ENCODE results near the gene SFT2D2.

SFT2D2 gene

DNA sequence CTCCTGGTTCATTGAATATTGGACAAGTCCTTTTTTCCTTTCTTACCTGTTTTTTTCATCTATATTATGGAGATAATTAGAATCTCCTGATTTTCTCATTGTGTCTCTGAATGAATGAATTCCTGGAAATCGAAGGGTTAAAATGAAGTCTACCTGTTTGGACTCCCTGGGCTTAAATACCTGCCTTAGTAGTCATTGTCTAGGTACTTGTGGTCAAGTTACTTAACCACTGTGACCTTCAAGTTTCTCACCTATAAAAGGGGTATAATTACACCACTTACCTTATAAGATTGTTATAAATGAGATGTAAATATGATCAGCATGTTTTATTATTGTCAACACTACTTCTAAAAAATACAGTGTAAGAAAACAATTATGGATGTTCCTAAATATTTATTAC, 45.8 kb downstream of the SFT2D2 start:
- DNase-seq: no peak

DNA sequence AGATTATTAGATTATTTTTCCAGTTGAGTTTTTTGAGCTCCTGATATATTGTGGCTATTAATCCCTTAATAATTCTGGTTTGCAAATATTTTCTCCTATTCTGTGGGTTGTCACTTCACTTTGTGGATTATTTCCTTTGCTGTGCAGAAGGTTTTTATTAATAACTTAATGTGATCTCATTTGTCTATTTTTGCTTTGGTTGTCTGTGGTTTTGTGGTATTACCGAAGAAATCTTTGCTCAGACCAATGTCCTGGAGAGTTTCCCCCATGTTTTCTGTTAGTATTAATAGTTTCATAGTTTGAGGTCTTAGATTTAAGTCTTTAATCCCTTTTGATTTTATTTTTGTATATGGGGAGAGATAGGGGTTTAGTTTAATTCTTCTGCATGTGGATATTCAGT, 47.8 kb downstream of the SFT2D2 start:
- DNase-seq: no peak

DNA sequence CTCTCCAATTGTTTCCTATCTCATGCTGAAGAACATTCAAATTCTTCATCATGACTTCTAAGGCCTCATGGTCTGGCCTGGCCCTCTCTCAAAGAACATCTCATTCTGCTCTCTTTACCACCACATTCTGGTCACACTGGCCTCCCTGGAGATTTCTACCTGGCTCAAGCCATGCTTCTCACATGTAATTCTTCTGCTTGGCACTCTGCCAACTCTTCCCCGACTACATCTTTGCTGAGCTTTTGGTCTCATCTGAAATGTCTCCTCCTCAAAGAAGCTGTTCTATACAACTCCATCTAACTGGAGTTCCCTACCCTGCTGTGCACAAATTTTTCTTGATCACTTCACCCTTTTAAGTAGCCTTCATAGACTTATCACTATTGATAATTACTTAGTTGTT, 53.4 kb downstream of the SFT2D2 start:
- DNase-seq: no peak

DNA sequence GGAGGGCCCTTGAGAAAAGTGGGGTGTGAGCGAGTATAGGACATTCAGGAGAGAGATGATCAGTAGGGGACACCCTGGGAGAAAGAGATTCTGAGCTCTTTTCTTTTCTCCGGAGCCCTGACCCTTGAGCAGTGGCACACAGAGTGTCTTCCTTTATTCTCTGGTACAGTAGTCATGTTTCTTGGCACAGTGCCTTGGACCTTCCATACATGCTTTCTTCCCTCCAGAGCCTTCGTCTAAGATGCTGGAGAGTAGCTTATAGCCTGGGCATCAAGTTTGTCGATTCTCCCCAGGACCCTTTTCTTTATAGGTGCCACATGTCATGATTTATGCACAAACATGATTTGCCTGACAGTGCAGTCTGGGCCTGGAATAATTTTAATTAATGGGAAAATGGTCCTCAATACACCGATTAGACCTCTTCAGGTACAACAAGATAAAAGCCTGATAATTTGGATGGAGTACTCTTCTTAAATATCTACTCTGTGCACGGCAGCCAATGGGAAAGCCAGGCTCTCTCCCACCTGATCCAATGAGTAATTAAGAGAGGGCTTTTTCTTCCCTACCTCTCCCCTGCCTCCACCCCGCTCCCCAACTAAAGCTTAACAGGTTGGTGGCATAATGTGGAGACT, 54.6 kb downstream of the SFT2D2 start, which contains the start of gene TBX19:
Gene TBX19 (plus strand): TSS at position 582 of the 632 bp plus-strand sequence. CDS start 214 bp downstream, outside the sequence.
- no peak for DNase-seq

DNA sequence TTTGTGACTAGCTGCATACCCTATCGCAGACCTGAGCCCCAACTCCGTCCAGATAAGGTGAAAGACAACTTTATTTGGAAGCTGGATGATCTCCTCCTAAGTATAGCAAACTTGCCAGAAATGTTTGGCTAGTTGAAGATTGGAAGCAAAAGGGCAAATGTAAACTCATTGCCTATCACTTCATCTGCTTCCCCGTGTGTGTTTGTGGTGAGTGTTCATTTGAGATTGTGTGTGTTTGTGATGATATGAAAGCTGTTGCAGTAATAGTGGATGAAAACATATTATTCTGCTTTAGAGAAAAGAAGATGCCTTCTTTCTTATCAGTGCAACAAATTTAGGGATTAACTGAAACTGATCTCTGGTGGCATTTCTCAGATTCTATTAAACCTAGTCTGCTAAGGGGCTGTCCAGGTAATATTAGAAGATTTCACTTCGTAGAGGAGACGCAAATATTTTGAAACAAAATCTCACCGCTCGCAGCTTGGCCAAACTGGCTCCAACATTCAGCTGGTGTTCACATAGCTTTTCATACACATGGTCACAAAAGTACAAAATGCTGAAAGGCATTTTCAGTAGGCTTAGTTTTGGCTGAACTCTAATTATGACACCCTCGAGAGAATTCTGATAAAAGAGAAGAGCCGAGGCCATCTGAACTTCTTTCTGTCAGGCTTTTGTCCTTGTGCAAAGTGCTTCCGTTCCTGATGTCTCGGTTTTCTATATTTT, 56.0 kb downstream of the SFT2D2 start:
- no peak for DNase-seq

DNA sequence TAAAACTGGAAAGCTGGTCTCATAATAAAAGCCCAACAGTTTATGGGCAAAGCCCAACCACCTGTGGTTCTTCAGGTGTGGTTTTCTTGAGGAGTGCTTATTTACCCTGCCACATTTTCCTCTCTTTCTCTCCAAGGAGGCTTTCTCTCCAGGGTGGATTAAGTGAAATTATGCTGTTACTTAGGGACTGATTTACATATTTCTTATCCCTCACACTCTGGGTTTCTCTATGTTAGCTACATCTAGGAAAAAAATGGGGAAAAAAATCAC, 59.7 kb downstream of the SFT2D2 start:
- DNase-seq: no peak

DNA sequence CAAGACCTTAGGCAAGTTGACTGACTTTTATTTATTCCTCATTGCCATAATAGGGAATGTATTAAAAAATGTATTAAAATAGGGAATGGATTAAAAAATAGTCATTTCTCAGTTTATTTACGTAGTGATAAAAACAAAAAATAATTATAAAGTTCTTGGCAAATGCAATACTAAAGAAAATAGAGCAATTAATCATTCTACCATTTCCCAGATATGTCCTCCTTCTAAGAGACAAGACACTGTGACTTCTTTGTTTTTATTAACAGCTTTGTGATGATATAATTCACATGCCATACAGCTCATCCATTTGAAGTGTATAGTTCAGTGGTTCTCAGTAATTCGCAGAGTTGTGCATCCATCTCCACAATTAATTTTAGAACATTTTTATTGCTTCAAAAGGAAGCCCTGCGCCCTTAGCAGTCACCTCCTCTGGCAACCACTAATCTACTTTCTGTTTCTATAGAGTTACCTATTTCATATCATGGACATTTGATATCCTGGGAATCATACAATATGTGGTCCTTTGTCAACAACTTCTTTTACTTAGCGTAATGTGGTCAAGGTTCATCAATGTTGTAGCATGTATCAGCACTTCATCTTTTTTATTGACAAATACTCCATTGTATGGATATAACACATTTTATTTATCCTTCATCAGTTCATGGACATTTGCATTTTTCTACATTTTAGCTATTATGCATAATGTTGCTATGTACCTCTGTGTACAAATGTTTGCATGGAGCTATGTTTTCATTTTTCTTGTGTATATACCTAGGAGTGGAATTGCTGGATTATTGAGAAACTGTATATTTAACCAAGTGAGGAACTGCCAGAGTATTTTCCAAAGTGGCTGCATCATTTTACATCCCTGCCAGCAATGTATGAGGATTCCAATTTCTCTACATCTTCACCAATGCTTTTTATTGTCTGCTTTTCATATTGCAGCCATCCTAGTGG, 60.4 kb downstream of the SFT2D2 start:
- DNase-seq: no peak

DNA sequence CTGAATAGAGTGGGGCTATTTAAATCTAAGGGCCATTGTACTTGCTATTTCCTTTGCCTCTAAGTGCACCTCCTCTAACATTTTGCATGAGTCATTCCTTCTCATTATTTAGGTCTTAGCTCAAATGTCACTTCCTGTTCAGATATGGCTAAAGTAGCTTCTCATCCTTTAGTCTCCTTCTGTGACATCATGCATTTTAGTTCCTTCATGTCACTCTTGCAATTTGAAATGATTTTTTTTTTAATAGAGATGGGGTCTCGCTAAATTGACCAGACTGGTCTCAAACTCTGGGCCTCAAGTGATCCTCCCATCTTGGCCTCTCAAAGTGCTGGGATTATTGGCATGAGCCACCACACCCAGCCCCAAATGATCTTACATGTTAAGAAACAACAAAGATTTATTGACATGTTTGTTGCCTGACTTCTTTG, 61.4 kb downstream of the SFT2D2 start:
- peak; percentile 5 to 23 for DNase-seq

DNA sequence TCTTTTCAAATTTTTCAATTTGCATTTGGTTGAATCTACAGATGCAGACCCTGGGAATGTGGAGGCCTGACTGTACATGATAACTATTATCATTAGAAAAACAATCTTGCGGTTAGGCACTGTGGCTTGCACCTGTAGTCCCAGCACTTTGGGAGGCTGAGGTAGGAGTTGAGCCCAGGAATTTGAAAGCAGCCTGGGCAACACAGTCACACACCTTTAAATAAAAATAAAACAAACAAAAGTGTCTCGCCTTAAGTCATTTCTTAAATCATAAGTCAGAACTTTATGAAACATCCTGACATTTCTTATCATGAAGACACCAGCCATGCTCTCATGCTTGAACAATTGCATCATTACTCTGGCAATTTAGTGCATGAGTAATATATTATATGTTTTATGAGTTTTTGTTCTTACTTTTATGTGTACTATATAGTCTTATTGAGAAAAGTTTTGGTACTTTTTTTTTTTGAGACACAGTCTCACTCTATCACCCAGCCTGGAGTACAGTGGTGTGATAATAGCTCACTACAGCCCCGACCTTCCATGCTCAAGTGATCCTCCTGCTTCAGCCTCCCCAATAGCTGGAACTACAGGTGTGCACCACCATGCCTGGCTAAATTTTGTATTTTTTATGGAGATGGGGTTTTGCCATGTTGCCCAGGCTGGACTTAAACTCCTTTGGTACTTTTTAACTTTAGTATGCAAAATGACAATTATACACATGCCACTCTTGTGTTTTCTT, 62.7 kb downstream of the SFT2D2 start:
- DNase-seq: no peak

DNA sequence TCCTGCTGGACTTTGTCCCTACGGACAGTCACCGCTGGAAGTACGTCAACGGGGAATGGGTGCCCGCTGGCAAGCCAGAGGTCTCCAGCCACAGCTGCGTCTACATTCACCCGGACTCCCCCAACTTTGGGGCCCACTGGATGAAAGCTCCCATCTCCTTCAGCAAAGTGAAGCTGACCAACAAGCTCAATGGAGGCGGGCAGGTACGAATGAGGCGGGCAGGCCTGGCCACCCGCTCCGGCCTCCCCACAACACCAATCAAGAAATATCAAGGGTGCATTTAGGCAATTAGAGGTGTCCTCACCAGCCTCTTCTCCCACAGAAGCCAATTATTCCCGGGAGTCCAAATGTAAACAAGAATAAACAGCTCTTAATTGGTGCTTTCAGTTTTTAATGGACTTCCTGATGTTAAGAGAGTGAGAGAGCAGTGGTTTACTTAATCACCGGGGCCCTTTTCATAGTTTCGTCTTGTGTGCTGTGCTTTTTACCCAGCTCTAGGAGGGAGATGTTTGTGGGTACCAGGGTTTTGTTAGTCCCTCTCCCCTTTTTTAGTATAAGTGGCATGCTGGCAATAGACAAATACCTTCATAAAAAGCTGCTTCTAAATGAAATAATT, 65.5 kb downstream of the SFT2D2 start:
- no peak for DNase-seq

DNA sequence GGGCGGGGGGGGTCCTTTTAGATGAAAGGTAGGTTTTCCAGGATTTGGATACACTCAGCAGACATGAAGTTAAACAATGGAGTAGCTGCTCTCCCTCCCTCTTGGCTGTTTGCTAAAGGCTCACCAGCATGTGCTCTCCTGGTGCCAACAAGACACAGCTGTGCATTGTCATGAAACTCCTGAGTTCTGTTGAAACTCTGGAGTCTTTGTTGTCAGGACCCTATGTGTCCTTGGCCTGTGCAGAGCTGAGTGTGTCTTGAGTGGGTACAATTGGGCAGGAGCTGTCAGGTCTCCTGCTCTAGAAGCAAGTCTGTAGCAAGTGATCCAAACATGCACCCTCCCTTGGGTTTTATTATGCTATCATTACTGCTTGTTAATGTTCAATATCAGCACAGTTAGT, 67.6 kb downstream of the SFT2D2 start:
- DNase-seq: no peak

DNA sequence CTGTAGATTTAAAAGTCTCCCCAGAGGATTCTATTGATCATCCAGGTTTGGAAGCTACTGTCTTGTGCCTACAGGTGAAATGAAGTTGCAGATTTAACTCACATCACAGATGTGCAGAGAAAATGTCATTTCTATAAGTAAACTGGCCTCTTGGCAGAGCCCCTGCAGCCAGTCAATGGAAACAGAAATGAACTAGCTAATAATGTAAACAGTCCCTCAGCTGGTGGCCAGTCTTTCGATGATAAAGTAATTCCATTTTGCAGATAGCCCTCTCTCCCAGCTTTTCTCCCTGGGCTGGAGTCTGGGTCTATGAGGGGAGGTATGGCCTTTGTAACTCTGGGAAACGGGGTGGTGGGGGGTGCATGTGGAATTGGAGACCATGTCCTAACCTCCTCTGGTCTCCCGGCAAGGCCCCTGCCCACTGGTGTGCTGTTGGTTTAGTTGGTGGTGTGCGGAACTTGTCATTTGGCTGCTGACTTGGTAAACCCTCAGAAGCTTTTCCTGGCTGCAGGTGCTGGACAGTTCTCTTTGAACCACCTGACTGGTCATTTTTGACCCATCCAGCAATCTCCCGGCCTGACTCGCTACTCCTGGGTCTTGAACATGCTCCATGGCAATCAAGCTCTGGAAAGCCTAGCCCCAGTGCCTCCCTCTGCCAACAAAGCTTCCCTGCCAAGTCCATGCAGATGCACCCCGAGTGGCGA, 69.8 kb downstream of the SFT2D2 start:
- no peak for DNase-seq

DNA sequence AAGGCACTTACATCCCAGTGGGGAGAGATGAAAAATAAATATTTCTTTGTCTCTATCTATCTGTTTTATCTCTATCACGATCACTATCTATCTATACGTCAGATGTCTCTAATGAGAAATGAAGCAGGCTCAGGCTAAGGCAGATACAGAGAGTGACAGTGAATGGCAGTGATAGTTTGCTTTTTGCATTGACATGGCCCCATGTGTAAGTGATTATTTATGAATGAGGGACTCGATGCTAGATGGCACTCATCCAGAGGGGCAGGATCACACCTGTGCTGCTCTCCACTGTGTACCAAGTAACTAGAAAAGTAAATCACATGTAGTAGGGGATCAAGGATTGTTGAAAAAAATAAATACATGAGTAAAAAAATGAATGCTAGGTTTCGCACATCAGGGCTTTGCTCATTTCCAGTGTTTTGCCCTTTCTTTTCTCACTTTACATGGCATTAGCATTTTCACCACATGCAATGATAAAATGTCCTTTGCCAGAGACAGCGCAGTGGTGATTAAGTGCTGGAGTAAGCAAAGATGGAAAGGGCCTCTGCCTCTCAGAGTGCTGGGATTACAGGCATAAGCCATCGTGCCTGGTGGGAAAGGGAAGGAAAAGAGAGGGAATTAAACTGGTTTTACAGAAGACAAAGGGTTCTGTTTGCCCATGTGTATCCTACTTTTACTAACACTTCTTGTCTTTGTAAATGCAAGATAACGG, 71.4 kb downstream of the SFT2D2 start:
- DNase-seq: no peak

DNA sequence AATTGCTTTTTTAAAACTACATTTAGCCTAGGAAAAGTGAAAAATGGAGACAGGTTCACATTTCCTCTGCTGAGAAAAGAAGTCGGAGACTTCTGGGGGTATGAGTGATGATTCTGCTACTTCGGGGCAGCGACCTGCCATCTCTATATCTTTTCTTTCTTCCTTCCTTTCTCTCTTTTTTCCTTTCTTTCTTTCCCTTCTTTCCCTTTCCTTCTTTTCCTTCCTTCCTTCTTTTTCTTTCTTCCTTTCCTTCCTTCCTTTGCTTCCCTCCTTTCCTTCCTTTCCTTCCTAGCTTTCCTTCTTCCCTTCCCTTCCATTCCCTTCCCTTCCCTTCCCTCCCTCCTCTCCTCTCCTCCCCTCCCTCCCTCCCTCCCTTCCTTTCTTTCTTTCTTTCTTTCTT, 72.6 kb downstream of the SFT2D2 start:
- no peak for DNase-seq

DNA sequence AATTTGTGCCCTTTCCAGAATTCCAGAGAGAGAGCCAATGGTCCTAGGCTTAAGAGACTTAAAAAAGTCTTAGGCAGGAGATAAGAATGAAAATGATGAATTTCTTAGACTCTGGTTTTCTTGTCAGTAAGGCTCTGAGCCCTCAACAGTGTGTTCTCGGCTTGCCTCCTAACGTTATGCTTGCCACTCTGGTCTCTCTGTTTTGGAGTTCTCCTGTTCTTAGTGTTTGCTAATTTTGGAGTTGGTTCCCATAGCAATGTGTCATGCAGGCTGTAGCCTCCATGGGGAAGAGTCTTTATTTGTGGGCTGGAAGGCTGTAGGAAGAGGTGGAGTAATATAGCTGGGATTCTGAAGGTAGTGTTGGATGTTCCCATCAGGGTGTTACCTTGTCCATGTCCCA, 74.8 kb downstream of the SFT2D2 start:
- no peak for DNase-seq

DNA sequence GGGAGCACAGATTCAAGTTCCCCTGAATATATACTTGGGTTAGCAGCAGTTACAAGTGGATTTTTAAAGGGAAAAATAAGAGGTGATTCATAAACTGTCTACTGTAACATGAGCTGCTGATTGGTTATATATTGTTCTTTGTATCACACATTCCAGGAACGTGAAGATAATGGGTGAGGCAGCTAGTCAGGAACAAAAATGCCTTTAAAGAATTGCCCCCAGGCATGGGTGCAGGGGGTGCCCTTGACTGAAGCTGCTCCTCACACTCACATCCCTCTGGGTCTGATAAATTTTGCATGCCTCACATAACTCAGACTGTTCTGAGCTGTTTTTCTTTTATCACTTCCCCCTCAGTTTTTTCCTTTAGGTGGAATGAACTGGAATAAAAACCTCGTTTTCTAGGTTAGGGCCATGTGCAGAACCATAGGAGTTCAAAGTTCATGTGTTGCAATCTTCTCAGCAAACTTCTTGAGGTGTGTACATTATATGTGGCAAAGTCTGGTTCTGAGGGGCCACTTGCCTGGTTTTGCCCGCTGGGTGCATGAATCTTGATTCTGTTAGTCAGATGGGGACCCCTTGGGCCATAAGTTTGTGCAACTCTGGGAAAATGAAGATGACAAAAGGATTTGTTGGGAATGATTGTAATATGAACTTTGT, 76.0 kb downstream of the SFT2D2 start:
- DNase-seq: no peak
